GM21619 (cell line): ENCODE data around the gene C4orf50.
"Not testable (repeated sequence)": the region's sequence is repeated elsewhere in the genome, so short reads cannot be mapped to it uniquely, and the experiment has no call there.

ENCODE experiments used
- ATAC-seq: cut with Tn5 transposase; IDR thresholded peaks from one replicate; pipeline ENCODE4 v1.9.1; 2021; ENCODE audit not compliant: unreplicated experiment

Gene C4orf50

GRCh38 chr4:5869966-5870619, 148.1 kb downstream of the C4orf50 start:
- ATAC-seq: no peak

GRCh38 chr4:5867866-5868265, 150.4 kb downstream of the C4orf50 start:
- ATAC-seq: no peak

GRCh38 chr4:5866841-5867813, 151.1 kb downstream of the C4orf50 start:
- no peak for ATAC-seq

GRCh38 chr4:5865896-5866599, 152.2 kb downstream of the C4orf50 start:
- ATAC-seq: no peak

GRCh38 chr4:5863461-5864113, 154.6 kb downstream of the C4orf50 start:
- ATAC-seq: no peak

- ATAC-seq: no peak
Observed at GRCh38 chr4:5858020-5858769, 160.0 kb downstream of the C4orf50 start.

- ATAC-seq: no peak
Observed at GRCh38 chr4:5857199-5857598, 161.0 kb downstream of the C4orf50 start.

GRCh38 chr4:5856362-5856761, 161.9 kb downstream of the C4orf50 start:
- not testable (repeated sequence) for ATAC-seq

GRCh38 chr4:5854929-5855328, 163.3 kb downstream of the C4orf50 start:
- no peak for ATAC-seq

GRCh38 chr4:5852523-5853202, 165.6 kb downstream of the C4orf50 start:
- ATAC-seq: no peak

- no peak for ATAC-seq
Observed at GRCh38 chr4:5851637-5852301, 166.5 kb downstream of the C4orf50 start.
